NCI-H2081 treated with DMSO at 0.1 percent for 48 hours (cell line): Measurements from ENCODE around the gene IGFBP6.

ENCODE experiments used
- DNase-seq: peaks from one replicate; lab custom pipeline; 2025; lab: John Stamatoyannopoulos, UW

Gene IGFBP6

GRCh38 chr12:53120685-53121525 is 23.4 kb downstream of the IGFBP6 start:
- DNase-seq, result no peak

- DNase-seq, result no peak
These were observed 25.5 kb downstream of the IGFBP6 start for GRCh38 chr12:53122961-53123468.

- DNase-seq, result no peak
These were observed 26.3 kb downstream of the IGFBP6 start for GRCh38 chr12:53123578-53124351.

- no peak for DNase-seq
These were observed 26.9 kb downstream of the IGFBP6 start for GRCh38 chr12:53124352-53124723.

- no peak for DNase-seq
These were observed 29.7 kb downstream of the IGFBP6 start for GRCh38 chr12:53127169-53127568.

GRCh38 chr12:53128780-53129569 is 31.5 kb downstream of the IGFBP6 start:
- DNase-seq, result no peak

- no peak for DNase-seq
These were observed 34.4 kb downstream of the IGFBP6 start for GRCh38 chr12:53131844-53132243.

GRCh38 chr12:53133722-53134121 is 36.3 kb downstream of the IGFBP6 start:
- DNase-seq, result no peak

GRCh38 chr12:53143355-53143754 is 45.9 kb downstream of the IGFBP6 start:
- DNase-seq, result no peak

GRCh38 chr12:53145383-53146260 is 48.2 kb downstream of the IGFBP6 start:
- no peak for DNase-seq

GRCh38 chr12:53147181-53147580 is 49.7 kb downstream of the IGFBP6 start:
- DNase-seq, result no peak

- no peak for DNase-seq
These were observed 50.2 kb downstream of the IGFBP6 start for GRCh38 chr12:53147653-53148052.

GRCh38 chr12:53151039-53151438 is 53.6 kb downstream of the IGFBP6 start:
- no peak for DNase-seq
